Spleen (tissue), 11 donors: ENCODE measurements around the gene CFL1. TPM values are rescaled to one million over a fixed set of nuclear protein-coding genes. Genes with fewer than 3 reads are reported as not detected.

Experiments
- DNase-seq: peaks from one replicate; pipeline ENCODE4 v3.0.0-alpha.2; 2020
- H3K27ac ChIP-seq, 8 donors: fragments of 200-600 bp; sonication (generic) in 7 of 8; 1 replicate in 4 of 8; 2 replicates in 4 of 8; pipeline versions ENCODE4 v1.5.0 to v1.8.0; 2016 to 2021; ENCODE audit warnings: inconsistent platforms in 4 of 8, mild to moderate bottlenecking in 4 of 8, moderate library complexity in 1 of 8
- H3K27me3 ChIP-seq, 7 donors: fragments of 200-600 bp; sonication (generic) in 6 of 7; replicated peaks in 1 of 7; 1 replicate in 4 of 7; 2 replicates in 3 of 7; pipeline versions ENCODE4 v1.5.0 to v1.8.0; 2016 to 2021; ENCODE audit warnings: inconsistent platforms in 3 of 7, mild to moderate bottlenecking in 1 of 7
- H3K36me3 ChIP-seq, 6 donors: fragments of 200-600 bp; sonication (generic) in 5 of 6; 1 replicate in 4 of 6; 2 replicates in 2 of 6; pipeline versions ENCODE4 v1.5.0 to v1.8.0; 2016 to 2021; ENCODE audit warnings: inconsistent platforms in 2 of 6
- H3K4me1 ChIP-seq, 6 donors: fragments of 200-600 bp; sonication (generic) in 5 of 6; 1 replicate in 3 of 6; 2 replicates in 3 of 6; pipeline versions ENCODE4 v1.5.0 to v1.8.0; 2016 to 2021; ENCODE audit warnings: inconsistent platforms in 3 of 6
- H3K4me3 ChIP-seq, 8 donors: fragments of 200-600 bp; sonication (generic) in 7 of 8; 1 replicate in 4 of 8; 2 replicates in 4 of 8; pipeline versions ENCODE4 v1.5.0 to v1.8.0; 2016 to 2021; ENCODE audit warnings: inconsistent platforms in 4 of 8, mild to moderate bottlenecking in 4 of 8, moderate library complexity in 2 of 8
- H3K9me3 ChIP-seq, 8 donors: fragments of 200-600 bp; sonication (generic) in 7 of 8; 1 replicate in 4 of 8; 2 replicates in 4 of 8; pipeline versions ENCODE4 v1.5.0 to v1.8.0; 2016 to 2021; ENCODE audit warnings: inconsistent platforms in 4 of 8
- CTCF ChIP-seq, 11 experiments: fragments of 200-600 bp in 7 of 11; fragments of 450-650 bp in 4 of 11; sonication (generic) in 4 of 11; IDR thresholded peaks in 8 of 11; conservative IDR thresholded peaks in 3 of 11; 1 replicate in 7 of 11; 2 replicates in 4 of 11; pipeline versions ENCODE4 v1.4.0 to v1.8.0; 2016 to 2021; ENCODE audit warnings: antibody characterized with exemption in 11 of 11, inconsistent platforms in 4 of 11, mild to moderate bottlenecking in 1 of 11
- POLR2A ChIP-seq, 3 donors: fragments of 450-650 bp; IDR thresholded peaks; one replicate each; pipeline ENCODE4 v1.5.1; 2017; ENCODE audit warnings: antibody characterized with exemption in 3 of 3, mild to moderate bottlenecking in 1 of 3
- POLR2AphosphoS5 ChIP-seq, 3 donors: sonication (generic); formaldehyde crosslinking; IDR thresholded peaks; one replicate each; pipeline ENCODE4 v1.5.1; 2017; ENCODE audit warnings: antibody characterized with exemption in 3 of 3
- WGBS, 5 donors: extraction: QIAGEN DNeasy Blood & Tissue Kit in 3 of 5; methylation state at CpG; one replicate each; pipeline versions ENCODE4 v1.1.5 to v1.1.7; 2013 to 2018; 5-methylcytosine and 5-hydroxymethylcytosine counted together
- intact Hi-C: fragments of 100-400 bp; cut with DNase I; formaldehyde crosslinking; loops from one replicate; pipeline ENCODE4 v1.15.0; 2023; ENCODE audit warnings: low total_unique reads
- polyA plus RNA-seq, 3 donors: library from polyadenylated mRNA; stranded (reverse); fragments of 200-250 nt; gene quantifications; one replicate each; pipeline ENCODE4 v1.2.1, GENCODE V29; 2013
- total RNA-seq, 7 donors: library from RNA; depleted of rRNA in 3 of 7; stranded (reverse); fragments of >200 nt in 3 of 7; fragmentation: NEBNext Ultra II Directional in 4 of 7; extraction: Animal tissue kit (Norgen Biotek cat#: 25700) in 4 of 7; gene quantifications; one replicate each; pipeline versions ENCODE4 v1.1.0 to v1.2.1, GENCODE V29; 2016 to 2021
- donor health status: healthy with polysubstance abuse.
- donor health status: DM: no; HTN: no; CAD: no; lungs with moderate emphysema.
- donor health status: DM: no; HTN: no; CAD: no.
- donor health status: Bipolar disorder and iron deficiency.
- donor health status: healthy.
- donor health status: DM: no; HTN: no; CAD: no.
- donor health status: DM: yes; HTN: yes; CAD: no.

CFL1 gene
- total and polyA plus RNA-seq, 10 donors, result 562 to 1,219 (median 865) TPM

GRCh38 chr11:65854852-65855837 is 2.8 kb downstream of the CFL1 start:
- Histone ChIP-seq H3K27me3 (no peaks in the 10 kb centered on the region), H3K4me3 (peak overlapping the region in 2 of 8 donors; percentile 98 to 99), H3K4me1 (peaks cover 25 to 72% (median 55%) of the 10 kb centered on the region in 6 donors), H3K36me3 (peaks cover 10 to 64% (median 57%) of the 10 kb centered on the region in 6 donors), H3K9me3 (peaks cover 0 to 10% (median 7%) of the 10 kb centered on the region in 8 donors), H3K27ac (peak overlapping the region in 3 of 8 donors; percentile 95 to 99 (median 98))
- DNase-seq, result peak; percentile 80
- no peak for TF ChIP-seq POLR2A (IDR thresholded peaks at IDR 0.05)
- peak in 2 of 3 donors; percentile 16 to 52 for TF ChIP-seq POLR2AphosphoS5 (IDR thresholded peaks at IDR 0.05)
- intact Hi-C loops, result no loop called here
- 73 to 82% (median 80%) methylated on average over 15 of the region's 15 CpGs for WGBS, 5 donors

GRCh38 chr11:65854161-65854592 is 3.8 kb downstream of the CFL1 start:
- DNase-seq, result no peak
- Histone ChIP-seq H3K27ac (peak overlapping the region in 1 of 8 donors; percentile 48), H3K27me3 (no peaks in the 10 kb centered on the region), H3K36me3 (peaks cover 10 to 64% (median 57%) of the 10 kb centered on the region in 6 donors), H3K4me1 (peaks cover 25 to 62% (median 46%) of the 10 kb centered on the region in 6 donors), H3K4me3 (no peak overlapping the region), H3K9me3 (peaks cover 0 to 10% (median 7%) of the 10 kb centered on the region in 8 donors)
- TF ChIP-seq POLR2AphosphoS5 (IDR thresholded peaks at IDR 0.05) (no peak), POLR2A (IDR thresholded peaks at IDR 0.05) (no peak), CTCF (IDR thresholded peaks at IDR 0.05 in 8 of 11, conservative IDR thresholded peaks at IDR 0.05 in 3 of 11) (no peak)
- WGBS, 5 donors, result 94 to 97% (median 96%) methylated on average over 2 to 4 of the region's 4 CpGs
- intact Hi-C loops, result no loop called here

- peaks cover 10 to 64% (median 57%) of the 10 kb centered on the region in 6 donors for H3K36me3 ChIP-seq
Measured at GRCh38 chr11:65853246-65853979, 4.6 kb downstream of the CFL1 start.

More at GRCh38 chr11:65853246-65853979, 4.6 kb downstream of the CFL1 start:
- WGBS, 5 donors, result 85 to 96% (median 95%) methylated on average over 4 to 6 of the region's 6 CpGs
- peaks cover 0 to 10% (median 7%) of the 10 kb centered on the region in 8 donors for H3K9me3 ChIP-seq
- no peaks in the 10 kb centered on the region for H3K27me3 ChIP-seq
- peaks cover 19 to 54% (median 39%) of the 10 kb centered on the region in 6 donors for H3K4me1 ChIP-seq
- intact Hi-C loops, result no loop called here
- no peak for TF ChIP-seq CTCF (IDR thresholded peaks at IDR 0.05 in 8 of 11, conservative IDR thresholded peaks at IDR 0.05 in 3 of 11)
- peak in 1 of 3 donors; percentile 34 for TF ChIP-seq POLR2AphosphoS5 (IDR thresholded peaks at IDR 0.05)
- TF ChIP-seq POLR2A (IDR thresholded peaks at IDR 0.05), result no peak
- DNase-seq, result no peak
- H3K4me3 ChIP-seq, result no peak overlapping the region
- peak overlapping the region in 1 of 8 donors; percentile 48 for H3K27ac ChIP-seq
